ENCODE measurements around the gene TUBA8.

TUBA8 gene

DNA sequence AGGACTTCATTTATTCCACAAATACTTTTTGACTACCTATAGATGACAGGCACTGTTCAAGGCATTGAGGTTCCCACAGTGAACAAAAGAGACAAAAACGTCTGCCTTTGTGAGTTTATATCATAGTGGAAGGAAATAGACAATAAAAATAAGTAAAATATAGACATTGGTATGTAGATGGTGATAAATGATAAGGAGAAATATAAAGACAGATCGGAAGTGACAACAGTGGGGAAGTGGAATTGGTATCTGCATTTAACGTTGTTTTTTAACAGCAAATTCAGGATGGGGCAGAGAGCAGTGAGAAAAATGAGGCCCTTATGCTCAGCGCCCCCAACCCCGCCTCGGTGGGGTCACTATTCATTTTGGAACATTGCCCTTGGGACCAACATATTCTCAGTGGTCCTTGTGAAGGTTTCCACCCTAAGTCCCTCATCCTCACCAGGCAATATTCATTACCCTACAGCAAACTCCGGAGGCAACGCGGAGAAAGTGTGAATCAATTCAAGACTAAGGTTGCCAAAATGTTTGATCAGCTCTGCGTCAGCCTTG is 33.4 kb upstream of the TUBA8 start:
- DNase-seq (ENCODE audit: low spot score) = no peak

DNA sequence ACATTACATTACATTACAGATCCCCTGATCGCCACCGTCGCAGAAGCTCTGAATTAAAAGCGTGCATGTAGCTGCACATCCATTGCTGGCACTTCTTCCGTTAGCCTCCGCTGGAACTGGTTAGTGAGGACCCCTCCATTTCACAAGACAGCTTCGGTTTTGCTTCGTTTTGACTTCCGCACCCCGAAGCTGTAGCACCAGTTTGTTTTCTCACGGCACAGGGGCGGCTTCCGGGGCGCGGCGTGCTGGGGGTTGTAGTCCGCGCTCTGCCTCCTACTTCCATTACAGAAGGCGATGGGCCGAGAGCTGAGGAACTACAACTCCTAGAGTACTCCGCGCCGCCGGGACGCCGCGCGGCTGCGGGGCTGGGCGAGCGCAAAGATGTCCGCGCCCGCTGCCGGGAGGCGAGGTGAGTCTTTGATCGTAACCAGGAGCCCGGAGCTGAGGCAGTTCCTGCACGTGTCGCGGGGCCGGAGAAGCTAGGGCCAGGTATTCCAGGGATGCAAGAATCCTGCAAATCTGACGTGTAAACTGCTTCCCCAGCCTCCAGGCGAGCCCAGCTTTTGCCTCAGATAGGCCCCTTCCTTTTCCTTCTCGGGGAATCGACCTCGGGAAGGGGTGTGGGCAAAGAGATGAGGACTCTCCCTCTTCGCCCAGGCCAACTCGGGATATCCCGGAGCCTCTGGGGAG is 32.8 kb upstream of the TUBA8 start, which contains the start of gene PEX26:
PEX26 (plus strand) TSS at position 352 of the 690 bp plus-strand sequence. CDS start 387 bp downstream, outside the sequence.
- DNase-seq (ENCODE audit: low spot score) = peak; percentile 92

DNA sequence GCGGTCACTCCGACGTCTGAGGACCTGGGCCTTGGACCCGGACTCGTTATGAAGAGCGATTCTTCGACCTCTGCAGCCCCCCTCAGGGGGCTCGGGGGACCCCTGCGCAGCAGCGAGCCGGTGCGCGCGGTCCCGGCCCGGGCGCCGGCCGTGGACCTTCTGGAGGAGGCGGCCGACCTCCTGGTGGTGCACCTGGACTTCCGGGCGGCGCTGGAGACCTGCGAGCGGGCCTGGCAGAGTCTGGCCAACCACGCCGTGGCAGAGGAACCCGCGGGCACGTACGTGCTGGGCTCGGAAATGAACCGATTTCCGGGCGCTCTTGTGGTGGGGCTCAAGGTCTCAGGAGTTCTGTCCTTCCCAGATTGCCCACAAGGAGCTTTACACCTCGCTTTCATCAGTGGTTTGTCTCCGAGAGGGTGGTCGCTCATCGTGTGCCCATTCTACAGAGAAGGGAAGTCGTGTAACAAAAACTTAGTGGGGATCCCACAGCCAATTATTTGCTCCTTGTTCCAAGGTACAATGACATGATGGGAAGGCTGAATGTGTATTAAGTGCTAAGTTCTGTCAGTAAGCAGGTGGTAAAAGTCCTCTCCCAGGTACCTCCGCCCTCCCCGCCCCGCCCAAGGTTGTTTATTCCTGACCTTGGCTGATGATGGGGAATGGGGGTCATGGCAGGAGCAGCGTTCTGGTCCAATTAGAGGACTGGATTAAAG is 32.1 kb upstream of the TUBA8 start:
- DNase-seq (ENCODE audit: low spot score) = peak; percentile 40

DNA sequence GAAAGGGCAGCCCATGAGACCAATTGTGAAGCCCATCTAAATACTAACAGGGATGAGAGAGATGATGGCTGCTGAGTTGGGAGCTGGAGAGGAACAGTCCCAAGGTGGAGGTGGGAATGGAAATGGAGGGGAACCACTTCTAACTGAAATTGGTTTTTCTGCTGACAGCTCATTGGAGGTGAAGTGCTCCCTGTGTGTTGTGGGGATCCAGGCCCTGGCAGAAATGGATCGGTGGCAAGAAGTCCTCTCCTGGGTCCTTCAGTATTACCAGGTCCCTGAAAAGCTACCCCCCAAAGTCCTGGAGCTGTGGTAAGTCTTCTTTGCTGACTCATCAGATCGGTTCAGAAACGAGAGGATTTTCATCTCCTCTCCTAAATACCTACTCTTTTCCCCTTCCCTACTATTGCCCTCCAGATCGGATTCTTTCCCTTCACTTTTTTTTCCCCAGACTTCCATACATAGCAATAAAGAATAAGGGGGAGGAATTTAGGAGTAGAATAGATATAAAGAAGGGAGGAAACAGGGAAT is 30.8 kb upstream of the TUBA8 start:
- no peak for DNase-seq (ENCODE audit: low spot score)

- DNase-seq (ENCODE audit: low spot score) = no peak
These were observed 29.2 kb upstream of the TUBA8 start for GRCh38 chr22:18081416-18081815.

- DNase-seq (ENCODE audit: low spot score) = no peak
These were observed 28.1 kb upstream of the TUBA8 start for GRCh38 chr22:18082467-18082866.

DNA sequence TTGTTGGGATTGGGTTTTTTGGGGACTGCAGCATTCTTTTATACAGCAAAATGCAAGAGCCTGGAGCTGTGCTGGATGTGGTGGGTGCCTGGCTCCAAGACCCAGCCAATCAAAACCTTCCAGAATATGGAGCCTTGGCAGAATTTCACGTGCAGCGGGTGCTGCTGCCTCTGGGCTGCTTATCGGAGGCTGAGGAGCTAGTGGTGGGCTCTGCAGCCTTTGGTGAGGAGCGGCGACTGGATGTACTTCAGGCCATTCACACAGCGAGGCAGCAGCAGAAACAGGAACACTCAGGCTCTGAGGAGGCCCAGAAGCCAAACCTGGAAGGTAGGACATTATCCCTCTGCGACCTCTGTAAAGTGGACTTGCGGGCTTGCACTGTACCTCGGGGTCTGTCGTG is 27.2 kb upstream of the TUBA8 start:
- DNase-seq (ENCODE audit: low spot score) = no peak

- DNase-seq (ENCODE audit: low spot score) = no peak
These were observed 25.4 kb upstream of the TUBA8 start for GRCh38 chr22:18085188-18085587.

DNA sequence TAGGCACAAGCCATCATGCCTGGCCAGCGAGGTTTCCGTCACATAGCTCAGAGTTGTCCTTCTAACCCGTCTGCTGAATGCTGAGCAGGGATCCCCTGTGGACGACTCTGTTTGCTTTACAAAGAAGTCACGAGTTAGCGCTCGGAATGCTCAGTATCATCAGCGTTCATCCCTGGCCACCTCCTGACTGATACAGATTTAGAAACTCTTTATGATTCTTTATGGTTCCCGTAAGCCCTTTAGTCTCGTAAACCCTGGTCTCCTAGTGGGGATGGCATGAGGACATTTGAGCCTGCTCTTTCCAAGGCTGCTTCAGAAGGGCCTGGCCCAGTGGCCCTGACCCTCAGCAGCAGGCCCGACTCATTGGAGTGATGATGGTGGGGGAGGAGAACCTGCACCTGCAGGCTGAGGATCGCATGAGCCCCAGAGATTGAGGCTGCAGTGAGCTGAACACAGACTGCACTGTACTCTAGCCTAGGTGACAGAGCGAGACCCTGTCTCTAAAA is 23.2 kb upstream of the TUBA8 start:
- no peak for DNase-seq (ENCODE audit: low spot score)

GRCh38 chr22:18088825-18089568 is 21.6 kb upstream of the TUBA8 start:
- DNase-seq (ENCODE audit: low spot score) = no peak

DNA sequence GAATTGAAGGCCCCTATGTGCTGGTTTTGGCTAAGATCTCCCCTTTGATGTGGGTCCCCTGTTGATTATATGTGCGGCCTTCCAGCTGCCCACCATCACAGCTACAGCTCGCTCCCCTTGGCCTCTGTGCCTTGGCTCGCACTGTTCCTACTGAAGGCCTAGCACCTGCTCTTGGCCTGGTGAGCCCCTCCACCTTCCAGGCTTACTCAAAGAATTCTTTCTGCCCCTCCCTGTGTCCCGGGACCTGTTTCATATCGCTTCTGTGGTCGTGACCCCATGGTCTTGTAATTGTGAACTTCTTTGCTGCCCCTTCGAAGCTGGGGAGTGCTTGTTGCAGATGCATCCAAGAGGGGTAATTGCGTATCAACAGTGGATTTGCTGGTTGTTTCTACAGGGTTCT is 20.3 kb upstream of the TUBA8 start:
- DNase-seq (ENCODE audit: low spot score) = no peak

- no peak for DNase-seq (ENCODE audit: low spot score)
These were observed 19.1 kb upstream of the TUBA8 start for GRCh38 chr22:18091478-18091877.

DNA sequence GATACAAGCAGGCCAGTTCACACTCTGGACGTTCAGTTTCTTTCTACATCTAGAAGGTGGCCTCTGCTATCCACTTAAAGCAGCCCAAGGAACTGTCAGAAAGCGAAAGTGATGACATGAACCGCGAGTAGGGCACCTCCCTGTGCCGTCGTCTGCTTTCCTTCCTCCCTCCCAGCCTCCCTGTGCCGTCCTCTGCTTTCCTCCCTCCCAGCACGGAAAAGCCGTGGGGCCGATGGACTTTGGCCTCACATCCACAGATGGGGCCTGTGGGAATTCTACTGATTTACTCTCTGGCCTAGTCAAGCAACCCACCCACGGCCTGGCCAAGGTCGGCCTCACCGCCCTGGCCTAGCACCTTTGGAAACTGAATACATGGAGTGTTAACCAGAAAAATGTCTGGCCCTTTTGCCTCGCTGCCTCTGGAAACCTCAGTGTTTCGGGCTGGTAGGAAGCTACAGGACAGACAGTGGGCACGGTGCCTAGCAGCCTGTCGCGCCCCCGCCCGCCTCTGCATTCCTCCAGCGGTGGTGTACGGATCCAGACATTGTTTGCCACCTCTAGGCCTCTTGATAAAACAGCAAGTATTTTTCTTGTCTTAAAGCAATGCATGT is 18.6 kb upstream of the TUBA8 start:
- DNase-seq (ENCODE audit: low spot score) = peak; percentile 74

DNA sequence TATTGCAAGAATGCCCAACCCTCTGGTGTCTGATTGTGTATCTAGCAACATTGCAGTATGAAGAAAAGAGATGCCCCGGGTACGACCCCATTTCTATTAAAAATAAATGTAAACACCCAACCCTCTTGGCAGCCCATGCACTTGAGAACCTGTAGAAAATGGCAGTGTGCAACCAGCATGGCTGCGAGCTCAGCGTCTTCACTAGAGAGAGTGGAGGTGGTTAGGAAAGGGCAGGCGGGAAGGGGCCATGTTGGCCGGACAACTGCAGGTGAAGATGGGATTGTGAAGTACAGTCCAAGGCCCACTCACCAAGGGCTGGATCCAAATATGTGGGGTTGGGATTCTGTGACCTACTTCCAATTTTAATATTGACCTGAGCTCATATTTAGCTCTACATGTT is 16.9 kb upstream of the TUBA8 start:
- no peak for DNase-seq (ENCODE audit: low spot score)

DNA sequence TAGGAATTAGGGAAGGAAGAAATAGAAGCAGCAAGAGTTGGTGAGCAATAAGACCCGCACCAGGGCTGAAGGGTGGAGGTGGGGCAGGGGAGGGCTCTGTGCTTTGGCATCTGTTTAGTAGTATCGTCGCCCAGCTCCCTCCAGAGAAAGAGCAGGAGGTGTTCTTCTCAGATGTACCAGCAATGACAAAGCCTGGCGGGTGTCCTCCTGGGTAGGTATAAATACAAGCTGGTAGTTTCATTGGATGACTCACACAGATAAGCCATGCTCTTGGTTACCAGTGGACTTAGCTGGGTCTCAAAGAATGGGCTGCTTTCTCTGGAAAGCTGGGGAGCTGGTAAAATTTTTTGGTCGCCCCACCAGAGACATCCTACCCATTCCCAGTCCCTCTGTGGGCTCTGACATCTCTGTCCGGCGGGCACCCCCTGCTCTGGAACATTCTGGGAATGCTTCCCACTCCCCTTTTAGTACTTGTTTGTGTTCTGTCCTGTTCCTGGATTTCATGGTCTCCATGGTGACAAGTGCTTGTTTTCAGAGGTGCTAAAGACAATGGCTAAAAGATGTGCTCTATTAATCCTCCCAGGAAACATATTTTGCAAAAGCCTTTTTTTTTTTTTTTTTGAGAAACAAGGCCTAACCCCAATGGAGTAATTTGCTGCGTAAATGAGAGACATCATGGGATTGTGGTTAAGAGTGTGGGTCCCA is 15.4 kb upstream of the TUBA8 start:
- no peak for DNase-seq (ENCODE audit: low spot score)

DNA sequence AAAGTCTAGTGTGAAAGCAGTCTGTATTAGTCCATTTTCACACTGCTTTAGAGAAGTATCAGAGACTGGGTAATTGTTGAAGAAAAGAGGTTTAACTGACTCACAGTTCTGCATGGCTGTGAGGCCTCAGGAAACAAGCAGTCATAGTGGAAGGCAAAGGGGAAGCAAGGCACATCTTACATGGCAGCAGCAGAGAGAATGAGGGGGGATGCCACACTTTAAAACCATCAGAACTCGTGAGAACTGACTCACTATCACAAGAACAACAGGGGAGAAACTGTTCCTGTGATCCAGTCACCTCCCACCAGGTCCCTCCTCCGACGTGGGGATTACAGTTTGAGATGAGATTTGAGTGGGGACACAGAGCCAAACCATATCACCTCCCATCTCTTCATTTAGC is 13.8 kb upstream of the TUBA8 start:
- DNase-seq (ENCODE audit: low spot score) = no peak

GRCh38 chr22:18100781-18101180 is 9.8 kb upstream of the TUBA8 start:
- no peak for DNase-seq (ENCODE audit: low spot score)

DNA sequence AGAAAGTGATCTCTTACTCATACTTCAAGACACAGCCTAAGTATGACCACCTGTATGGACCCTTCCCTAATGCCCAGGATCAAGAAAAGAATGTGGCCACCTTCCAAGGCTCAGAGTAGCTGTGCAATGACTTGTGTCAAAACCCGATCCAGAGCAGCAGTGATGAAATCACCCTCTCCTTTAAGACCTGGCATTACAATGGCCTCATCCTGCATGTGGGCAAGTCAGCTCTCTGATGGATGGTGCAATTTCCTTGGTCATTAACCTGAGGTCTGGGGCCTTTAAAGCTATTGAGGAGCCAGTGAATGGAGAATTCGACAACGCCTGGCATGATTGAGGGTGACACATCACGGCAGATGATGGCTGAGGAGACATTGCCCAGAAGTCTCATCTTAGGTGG is 9.1 kb upstream of the TUBA8 start:
- DNase-seq (ENCODE audit: low spot score) = no peak

- DNase-seq (ENCODE audit: low spot score) = no peak
These were observed 6.9 kb upstream of the TUBA8 start for GRCh38 chr22:18103527-18104269.

DNA sequence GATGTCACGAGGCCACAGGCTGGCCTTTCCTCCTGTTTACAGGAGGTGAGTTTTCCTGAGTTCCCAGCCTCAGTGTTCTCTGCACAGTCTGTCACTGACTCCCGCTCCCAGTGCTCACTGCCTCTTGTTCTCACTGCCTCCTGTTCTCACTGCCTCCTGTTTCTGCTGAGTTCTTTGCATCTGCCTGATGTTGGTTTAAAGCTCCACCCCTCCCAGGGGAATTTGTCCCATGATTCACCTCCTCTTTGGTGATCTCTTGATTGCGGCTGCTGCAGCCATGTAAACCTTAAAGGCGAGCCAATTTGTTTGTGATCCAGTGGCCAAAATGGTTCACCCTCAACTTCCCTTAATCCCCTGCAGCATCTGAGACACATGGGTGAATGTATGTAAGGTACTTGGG is 6.0 kb upstream of the TUBA8 start:
- DNase-seq (ENCODE audit: low spot score) = no peak
